ENCODE measurements around the gene SCLT1.

- TF ChIP-seq JUN (CRISPR knock-in tag; IDR thresholded peaks at IDR 0.05) (no peak), SP1 (CRISPR knock-in tag; conservative IDR thresholded peaks at IDR 0.05) (no peak), ZBTB21 (CRISPR knock-in tag; IDR thresholded peaks at IDR 0.05; ENCODE audit: borderline replicate concordance) (no peak)
- TF ChIP-seq, protein P1, sequence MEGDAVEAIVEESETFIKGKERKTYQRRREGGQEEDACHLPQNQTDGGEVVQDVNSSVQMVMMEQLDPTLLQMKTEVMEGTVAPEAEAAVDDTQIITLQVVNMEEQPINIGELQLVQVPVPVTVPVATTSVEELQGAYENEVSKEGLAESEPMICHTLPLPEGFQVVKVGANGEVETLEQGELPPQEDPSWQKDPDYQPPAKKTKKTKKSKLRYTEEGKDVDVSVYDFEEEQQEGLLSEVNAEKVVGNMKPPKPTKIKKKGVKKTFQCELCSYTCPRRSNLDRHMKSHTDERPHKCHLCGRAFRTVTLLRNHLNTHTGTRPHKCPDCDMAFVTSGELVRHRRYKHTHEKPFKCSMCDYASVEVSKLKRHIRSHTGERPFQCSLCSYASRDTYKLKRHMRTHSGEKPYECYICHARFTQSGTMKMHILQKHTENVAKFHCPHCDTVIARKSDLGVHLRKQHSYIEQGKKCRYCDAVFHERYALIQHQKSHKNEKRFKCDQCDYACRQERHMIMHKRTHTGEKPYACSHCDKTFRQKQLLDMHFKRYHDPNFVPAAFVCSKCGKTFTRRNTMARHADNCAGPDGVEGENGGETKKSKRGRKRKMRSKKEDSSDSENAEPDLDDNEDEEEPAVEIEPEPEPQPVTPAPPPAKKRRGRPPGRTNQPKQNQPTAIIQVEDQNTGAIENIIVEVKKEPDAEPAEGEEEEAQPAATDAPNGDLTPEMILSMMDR (IDR thresholded peaks at IDR 0.05): no peak
These were observed 256.1 kb downstream of the SCLT1 start for GRCh38 chr4:128837198-128837597.

Measured in WTC11 (cell line).